ENCODE results near the gene RFTN1. TPM values are rescaled to one million over a fixed set of nuclear protein-coding genes. Genes with fewer than 3 reads are reported as not detected.

RFTN1 gene
- total RNA-seq, 3 donors from 2014 or later (not counting 1 experiment from before 2014, with no cell fraction given) = 112 to 135 (median 115) TPM

GRCh38 chr3:16304061-16305010 lies 209.2 kb downstream of the RFTN1 start:
- H3K27ac ChIP-seq (ENCODE audit: low read length) = peak overlapping the region; percentile 34
- Mint-ChIP-seq H3K27ac (peak overlapping the region; percentile 33 to 72), H3K4me1 (peaks cover 74 to 90% of the 10 kb centered on the region in 2 donors), H3K9me3 (no peaks in the 10 kb centered on the region), H3K4me3 (peak overlapping the region; percentile 55), H3K27me3 (ENCODE audit: low read depth in 2 of 2) (no peaks in the 10 kb centered on the region), H3K36me3 (peaks cover 9% of the 10 kb centered on the region)
- H3K9me3 ChIP-seq (ENCODE audit: control insufficient read depth, insufficient read depth, low read length) = no peaks in the 10 kb centered on the region
- no peaks in the 10 kb centered on the region for H3K27me3 ChIP-seq (ENCODE audit: control insufficient read depth, insufficient read depth, low read length)
- no peak overlapping the region for H3K4me3 ChIP-seq (ENCODE audit: low read length)
- H3K4me1 ChIP-seq (ENCODE audit: control insufficient read depth, insufficient read depth, low read length) = peaks cover 45% of the 10 kb centered on the region
- H3K36me3 ChIP-seq (ENCODE audit: control insufficient read depth, insufficient read depth, low read length) = peaks cover 53% of the 10 kb centered on the region
- 95% methylated on average over 2 of the region's 2 CpGs for WGBS (ENCODE audit: insufficient coverage)
- DNase-seq (peak in 1 of 2 donors; percentile 48), ATAC-seq (no peak)
- TF ChIP-seq CTCF (IDR thresholded peaks at IDR 0.05) = no peak
- intact Hi-C loops (cut with micrococcal nuclease) = loop anchor here (5.0 to 10.0 kb wide), 3 partner anchors 583 to 850 kb away; no protein-coding TSS in a partner anchor

GRCh38 chr3:16303037-16303575 lies 210.4 kb downstream of the RFTN1 start:
- Histone ChIP-seq H3K27me3 (ENCODE audit: control insufficient read depth, insufficient read depth, low read length) (no peaks in the 10 kb centered on the region), H3K36me3 (ENCODE audit: control insufficient read depth, insufficient read depth, low read length) (peaks cover 56% of the 10 kb centered on the region), H3K4me1 (ENCODE audit: control insufficient read depth, insufficient read depth, low read length) (peaks cover 49% of the 10 kb centered on the region), H3K9me3 (ENCODE audit: control insufficient read depth, insufficient read depth, low read length) (no peaks in the 10 kb centered on the region), H3K27ac (ENCODE audit: low read length) (no peak overlapping the region), H3K4me3 (ENCODE audit: low read length) (no peak overlapping the region)
- Mint-ChIP-seq H3K27me3 (ENCODE audit: low read depth in 2 of 2) (no peaks in the 10 kb centered on the region), H3K9me3 (no peaks in the 10 kb centered on the region), H3K36me3 (peaks cover 9% of the 10 kb centered on the region), H3K27ac (peak overlapping the region in 1 of 2 donors; percentile 58), H3K4me1 (peaks cover 85 to 94% of the 10 kb centered on the region in 2 donors), H3K4me3 (peak overlapping the region; percentile 23)
- DNase-seq = peak in 1 of 2 donors; percentile 13
- intact Hi-C loops (cut with micrococcal nuclease) = loop anchor here (5.0 to 10.0 kb wide), 3 partner anchors 584 to 852 kb away; no protein-coding TSS in a partner anchor
- no peak for TF ChIP-seq CTCF (IDR thresholded peaks at IDR 0.05)
- WGBS (ENCODE audit: insufficient coverage) = 79% methylated on average over 2 of the region's 2 CpGs
- ATAC-seq = no peak

- H3K4me1 ChIP-seq (ENCODE audit: control insufficient read depth, insufficient read depth, low read length) = peaks cover 50% of the 10 kb centered on the region
- Mint-ChIP-seq H3K36me3 (peaks cover 9% of the 10 kb centered on the region), H3K27ac (peak overlapping the region; percentile 95 to 98), H3K9me3 (no peaks in the 10 kb centered on the region), H3K4me3 (peak overlapping the region; percentile 96), H3K4me1 (peaks cover 78 to 86% of the 10 kb centered on the region in 2 donors), H3K27me3 (ENCODE audit: low read depth in 2 of 2) (no peaks in the 10 kb centered on the region)
- H3K4me3 ChIP-seq (ENCODE audit: low read length) = peak overlapping the region; percentile 7
- no peak for TF ChIP-seq CTCF (IDR thresholded peaks at IDR 0.05)
- 66% methylated on average over 6 of the region's 6 CpGs for WGBS (ENCODE audit: insufficient coverage)
- no peaks in the 10 kb centered on the region for H3K9me3 ChIP-seq (ENCODE audit: control insufficient read depth, insufficient read depth, low read length)
- intact Hi-C loops (cut with micrococcal nuclease) = loop anchor here (5.0 to 10.0 kb wide), 3 partner anchors 585 to 853 kb away; no protein-coding TSS in a partner anchor
- peaks cover 59% of the 10 kb centered on the region for H3K36me3 ChIP-seq (ENCODE audit: control insufficient read depth, insufficient read depth, low read length)
- ATAC-seq (no peak), DNase-seq (peak in 1 of 2 donors; percentile 18)
- H3K27me3 ChIP-seq (ENCODE audit: control insufficient read depth, insufficient read depth, low read length) = no peaks in the 10 kb centered on the region
- H3K27ac ChIP-seq (ENCODE audit: low read length) = peak overlapping the region; percentile 83
Measured at GRCh38 chr3:16302082-16302631, 211.3 kb downstream of the RFTN1 start.
